ENCODE data around the gene KRTAP4-3.
"Not testable (repeated sequence)": the region's sequence is repeated elsewhere in the genome, so short reads cannot be mapped to it uniquely, and the experiment has no call there.

Gene KRTAP4-3

DNA sequence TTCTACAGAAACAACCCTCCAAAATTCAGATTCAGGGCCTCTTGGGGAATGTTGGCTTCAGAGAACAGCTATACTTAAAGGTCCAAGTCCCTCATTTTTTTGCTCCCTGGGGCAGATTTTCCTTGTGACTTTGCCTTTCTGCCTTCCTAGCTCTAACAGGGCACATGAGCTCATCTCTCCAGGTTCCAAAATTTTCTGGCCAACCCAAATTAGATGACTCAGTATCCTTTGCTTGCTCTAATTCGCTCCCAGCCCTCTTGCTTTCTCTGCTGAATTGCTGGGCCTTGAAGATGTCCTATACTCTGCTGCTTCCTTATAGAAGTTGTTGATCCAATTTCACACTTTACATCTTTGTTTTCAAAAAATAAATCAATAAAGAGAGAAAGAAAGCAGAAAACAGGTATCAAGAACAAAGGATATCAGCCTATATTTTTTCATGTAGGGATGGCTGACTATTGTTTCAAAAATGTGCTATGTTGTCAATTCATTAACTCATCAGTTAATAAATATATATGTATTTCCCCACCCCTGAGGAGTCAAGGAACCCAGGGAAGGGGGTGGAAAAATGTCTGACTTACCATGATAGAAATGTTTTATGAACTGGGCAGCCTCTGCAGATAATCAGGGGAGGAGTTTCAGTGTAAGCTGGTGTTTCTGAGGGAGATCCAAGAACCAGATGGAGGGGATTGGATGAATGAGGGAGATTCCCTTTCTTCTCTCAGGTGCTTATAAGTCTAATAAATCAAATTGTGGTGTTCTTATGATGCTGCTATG lies 11.0 kb upstream of the KRTAP4-3 start:
- Histone ChIP-seq H3K9me3 (ENCODE audit: control insufficient read depth in 1 of 2, low read length in 2 of 2) (no peaks in the 10 kb centered on the region), H3K36me3 (ENCODE audit: control insufficient read depth in 1 of 2, insufficient read depth in 2 of 2, low read length in 2 of 2) (no peaks in the 10 kb centered on the region), H3K4me3 (ENCODE audit: low read depth in 1 of 2, low read length in 2 of 2) (no peak overlapping the region), H3K4me1 (ENCODE audit: control insufficient read depth in 1 of 2, insufficient read depth in 2 of 2, low read length in 2 of 2) (no peaks in the 10 kb centered on the region), H3K27me3 (ENCODE audit: low read depth, low read length) (no peaks in the 10 kb centered on the region), H3K27ac (ENCODE audit: low read length) (no peak overlapping the region)

DNA sequence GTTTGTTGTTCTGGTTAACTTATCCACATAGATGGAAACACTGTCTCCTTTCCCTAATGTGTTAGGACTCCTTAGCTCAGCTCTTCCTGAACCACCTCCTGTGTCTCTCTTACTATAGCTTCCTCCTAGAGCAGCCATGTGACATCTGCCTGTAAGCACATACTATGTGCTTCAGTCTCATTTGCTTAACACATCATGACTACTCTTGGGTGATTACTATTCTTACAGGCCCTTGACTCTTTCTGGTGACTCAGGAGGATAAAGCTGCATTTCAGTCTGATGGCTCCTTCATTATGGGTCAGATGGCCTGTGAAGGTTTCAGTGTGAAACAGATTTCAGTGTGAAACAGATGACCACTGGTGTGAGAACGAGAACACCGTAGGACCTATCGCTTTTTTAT lies 10.3 kb upstream of the KRTAP4-3 start:
- Histone ChIP-seq H3K36me3 (ENCODE audit: control insufficient read depth in 1 of 2, insufficient read depth in 2 of 2, low read length in 2 of 2) (no peaks in the 10 kb centered on the region), H3K4me3 (ENCODE audit: low read depth in 1 of 2, low read length in 2 of 2) (no peak overlapping the region), H3K27ac (ENCODE audit: low read length) (no peak overlapping the region), H3K9me3 (ENCODE audit: control insufficient read depth in 1 of 2, low read length in 2 of 2) (no peaks in the 10 kb centered on the region), H3K4me1 (ENCODE audit: control insufficient read depth in 1 of 2, insufficient read depth in 2 of 2, low read length in 2 of 2) (no peaks in the 10 kb centered on the region), H3K27me3 (ENCODE audit: low read depth, low read length) (no peaks in the 10 kb centered on the region)

DNA sequence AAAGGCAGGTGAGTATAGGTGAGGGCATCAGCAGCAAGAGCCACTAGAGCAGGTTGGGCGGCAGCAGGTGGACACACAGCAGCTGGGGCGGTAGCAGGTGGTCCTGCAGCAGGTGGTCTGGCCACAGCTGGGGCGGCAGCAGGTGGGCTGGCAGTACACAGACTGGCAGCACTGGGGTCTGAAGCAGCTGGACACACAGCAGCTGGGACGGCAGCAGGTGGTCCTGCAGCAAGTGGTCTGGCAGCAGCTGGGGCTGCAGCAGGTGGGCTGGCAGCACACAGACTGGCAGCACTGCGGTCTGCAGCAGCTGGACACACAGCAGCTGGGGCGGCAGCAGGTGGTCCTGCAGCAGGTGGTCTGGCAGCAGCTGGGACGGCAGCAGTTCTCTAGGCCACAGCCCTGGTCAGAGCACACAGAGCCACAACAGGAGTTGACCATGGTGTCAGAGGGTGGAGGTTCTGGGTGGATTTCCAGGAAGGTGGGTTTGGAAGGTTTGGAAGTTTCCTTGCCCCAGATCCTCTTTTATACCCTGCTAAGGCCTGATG lies 9.8 kb upstream of the KRTAP4-3 start, which contains the start of gene KRTAP4-2:
Gene KRTAP4-2 (minus strand): TSS at position 495 of the 545 bp plus-strand sequence. CDS start 57 bp downstream, at position 438.
- no peaks in the 10 kb centered on the region for H3K27me3 ChIP-seq (ENCODE audit: low read depth, low read length)
- no peak within 1 kb of the TSS for H3K27ac ChIP-seq (ENCODE audit: low read length)
- no peak within 1 kb of the TSS for H3K4me3 ChIP-seq (ENCODE audit: low read depth in 1 of 2, low read length in 2 of 2)
- H3K4me1 ChIP-seq (ENCODE audit: control insufficient read depth in 1 of 2, insufficient read depth in 2 of 2, low read length in 2 of 2) = no peaks in the 10 kb centered on the region
- H3K36me3 ChIP-seq (ENCODE audit: control insufficient read depth in 1 of 2, insufficient read depth in 2 of 2, low read length in 2 of 2) = no peaks in the 10 kb centered on the region
- no peaks in the 10 kb centered on the region for H3K9me3 ChIP-seq (ENCODE audit: control insufficient read depth in 1 of 2, low read length in 2 of 2)

DNA sequence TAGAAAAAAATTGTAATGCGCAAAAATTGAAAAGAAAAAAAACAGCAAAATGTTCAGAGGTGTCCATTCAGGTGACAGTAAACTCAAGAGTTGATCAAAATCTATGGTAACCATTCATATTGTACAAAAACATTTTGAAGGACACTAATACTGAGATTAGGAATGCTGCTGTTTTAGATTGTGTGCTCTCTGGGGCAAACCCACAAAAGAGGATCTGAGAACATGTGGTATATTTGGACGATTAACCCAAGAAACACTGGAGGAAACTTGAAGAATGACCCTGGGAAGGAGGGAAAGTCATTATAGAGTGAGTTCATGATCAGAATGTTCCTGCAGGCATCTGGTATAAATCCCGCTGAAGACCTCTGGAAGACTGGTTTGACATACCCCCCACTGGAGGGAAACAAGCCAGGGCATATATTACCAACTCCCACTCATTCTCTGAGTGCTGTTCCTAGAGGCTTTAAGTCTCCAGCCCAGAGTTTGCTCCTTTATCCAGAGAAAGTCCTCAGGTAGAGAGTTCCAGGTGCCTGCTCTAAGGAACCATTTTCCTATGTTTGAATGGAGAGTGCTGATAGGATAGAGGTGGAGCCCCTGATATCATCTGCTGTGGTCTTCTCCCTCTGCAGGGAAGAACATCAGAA lies 8.8 kb upstream of the KRTAP4-3 start:
- Histone ChIP-seq H3K4me3 (ENCODE audit: low read depth in 1 of 2, low read length in 2 of 2) (no peak overlapping the region), H3K4me1 (ENCODE audit: control insufficient read depth in 1 of 2, insufficient read depth in 2 of 2, low read length in 2 of 2) (no peaks in the 10 kb centered on the region), H3K27me3 (ENCODE audit: low read depth, low read length) (no peaks in the 10 kb centered on the region), H3K9me3 (ENCODE audit: control insufficient read depth in 1 of 2, low read length in 2 of 2) (no peaks in the 10 kb centered on the region), H3K36me3 (ENCODE audit: control insufficient read depth in 1 of 2, insufficient read depth in 2 of 2, low read length in 2 of 2) (no peaks in the 10 kb centered on the region), H3K27ac (ENCODE audit: low read length) (no peak overlapping the region)

DNA sequence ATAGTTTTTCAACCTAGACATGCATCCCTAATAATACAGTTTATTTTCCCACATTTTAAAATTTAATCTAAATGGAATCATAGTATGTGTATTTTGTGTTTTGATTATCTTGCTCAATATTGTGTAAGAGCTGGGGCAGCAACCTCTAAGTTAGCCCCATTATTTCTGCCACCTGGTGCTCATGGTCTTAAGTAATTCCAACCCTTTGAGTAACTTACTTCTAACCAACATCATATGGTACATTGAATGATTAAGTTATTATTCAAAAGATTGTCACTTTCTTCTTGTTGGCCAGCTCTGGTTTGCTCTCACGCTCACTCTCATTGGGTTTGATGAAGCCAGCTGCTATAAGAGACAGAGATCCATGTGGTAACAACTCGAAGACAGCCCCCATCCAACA lies 3.9 kb upstream of the KRTAP4-3 start:
- Histone ChIP-seq H3K27me3 (ENCODE audit: low read depth, low read length) (no peaks in the 10 kb centered on the region), H3K27ac (ENCODE audit: low read length) (no peak overlapping the region), H3K4me3 (ENCODE audit: low read depth in 1 of 2, low read length in 2 of 2) (no peak overlapping the region), H3K4me1 (ENCODE audit: control insufficient read depth in 1 of 2, insufficient read depth in 2 of 2, low read length in 2 of 2) (no peaks in the 10 kb centered on the region), H3K36me3 (ENCODE audit: control insufficient read depth in 1 of 2, insufficient read depth in 2 of 2, low read length in 2 of 2) (no peaks in the 10 kb centered on the region), H3K9me3 (ENCODE audit: control insufficient read depth in 1 of 2, low read length in 2 of 2) (no peaks in the 10 kb centered on the region)

DNA sequence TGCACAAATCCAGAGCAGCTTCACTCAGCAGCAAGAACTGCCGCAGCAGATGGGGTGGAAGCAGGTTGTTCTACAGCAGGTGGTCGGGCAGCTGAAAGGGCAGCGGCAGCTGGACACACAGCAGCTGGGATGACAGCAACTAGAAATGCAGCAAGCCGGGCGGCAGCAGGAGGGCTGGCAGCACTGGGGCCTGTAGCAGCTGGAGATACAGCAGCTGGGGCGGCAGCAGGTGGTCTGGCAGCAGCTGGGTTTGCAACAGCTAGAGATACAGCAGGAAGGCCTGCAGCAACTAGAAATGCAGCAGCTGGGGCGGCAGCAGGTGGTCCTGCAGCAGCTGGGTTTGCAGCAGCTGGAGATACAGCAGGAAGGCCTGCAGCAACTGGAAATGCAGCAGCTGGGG lies 460 bp downstream of the KRTAP4-3 start:
- Histone ChIP-seq H3K9me3 (ENCODE audit: control insufficient read depth in 1 of 2, low read length in 2 of 2) (no peaks in the 10 kb centered on the region), H3K36me3 (ENCODE audit: control insufficient read depth in 1 of 2, insufficient read depth in 2 of 2, low read length in 2 of 2) (no peaks in the 10 kb centered on the region), H3K4me3 (ENCODE audit: low read depth in 1 of 2, low read length in 2 of 2) (no peak overlapping the region), H3K27me3 (ENCODE audit: low read depth, low read length) (no peaks in the 10 kb centered on the region), H3K27ac (ENCODE audit: low read length) (no peak overlapping the region), H3K4me1 (ENCODE audit: control insufficient read depth in 1 of 2, insufficient read depth in 2 of 2, low read length in 2 of 2) (no peaks in the 10 kb centered on the region)

DNA sequence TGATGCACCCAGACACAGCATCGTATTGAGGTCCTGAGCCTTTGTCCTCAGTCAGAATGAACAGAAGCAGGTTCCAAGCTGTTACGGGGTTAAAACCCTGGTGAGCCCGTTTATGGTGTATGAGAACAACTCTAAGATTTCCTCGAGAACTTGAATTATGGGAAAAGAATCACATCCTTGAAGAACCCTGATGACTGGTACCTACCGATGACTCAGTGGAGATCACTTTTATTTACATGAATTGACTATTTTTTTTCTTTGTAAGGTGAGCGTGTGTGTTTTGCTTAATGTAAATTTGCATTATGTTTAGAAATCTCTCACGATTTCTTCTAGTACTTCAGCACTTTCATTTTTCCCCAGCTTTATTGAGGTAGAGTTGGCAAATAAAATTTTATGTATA lies 4.2 kb downstream of the KRTAP4-3 start:
- no peak overlapping the region for H3K4me3 ChIP-seq (ENCODE audit: low read depth in 1 of 2, low read length in 2 of 2)

DNA sequence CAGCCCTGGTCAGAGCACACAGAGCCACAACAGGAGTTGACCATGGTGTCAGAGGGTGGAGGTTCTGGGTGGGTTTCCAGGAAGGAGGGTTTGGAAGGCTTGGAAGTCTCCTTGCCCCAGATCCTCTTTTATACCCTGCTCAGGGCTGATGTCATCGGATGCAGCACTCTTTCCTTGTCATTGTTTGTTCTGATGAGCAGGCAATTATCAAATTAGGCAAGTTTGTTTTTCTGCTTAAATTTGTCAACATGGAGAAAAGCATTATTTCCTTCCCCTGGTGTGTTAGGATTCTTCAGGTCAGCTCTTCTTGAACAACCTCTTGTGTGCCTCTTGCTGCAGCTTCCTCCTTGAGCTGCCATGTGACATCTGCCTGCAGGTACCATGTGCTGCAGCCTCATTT lies 7.4 kb downstream of the KRTAP4-3 start, which contains the start of gene KRTAP4-4:
Gene KRTAP4-4 (minus strand): TSS at position 101 of the 400 bp plus-strand sequence. CDS start 57 bp downstream, at position 44.
- H3K36me3 ChIP-seq (ENCODE audit: control insufficient read depth in 1 of 2, insufficient read depth in 2 of 2, low read length in 2 of 2) = no peaks in the 10 kb centered on the region
- no peaks in the 10 kb centered on the region for H3K4me1 ChIP-seq (ENCODE audit: control insufficient read depth in 1 of 2, insufficient read depth in 2 of 2, low read length in 2 of 2)
- H3K27ac ChIP-seq (ENCODE audit: low read length) = no peak within 1 kb of the TSS
- no peaks in the 10 kb centered on the region for H3K9me3 ChIP-seq (ENCODE audit: control insufficient read depth in 1 of 2, low read length in 2 of 2)
- no peak within 1 kb of the TSS for H3K4me3 ChIP-seq (ENCODE audit: low read depth in 1 of 2, low read length in 2 of 2)
- no peaks in the 10 kb centered on the region for H3K27me3 ChIP-seq (ENCODE audit: low read depth, low read length)

More for the DNA sequence above, 4.2 kb downstream of the KRTAP4-3 start:
- Histone ChIP-seq H3K4me1 (ENCODE audit: control insufficient read depth in 1 of 2, insufficient read depth in 2 of 2, low read length in 2 of 2) (no peaks in the 10 kb centered on the region), H3K36me3 (ENCODE audit: control insufficient read depth in 1 of 2, insufficient read depth in 2 of 2, low read length in 2 of 2) (no peaks in the 10 kb centered on the region), H3K27me3 (ENCODE audit: low read depth, low read length) (no peaks in the 10 kb centered on the region), H3K9me3 (ENCODE audit: control insufficient read depth in 1 of 2, low read length in 2 of 2) (no peaks in the 10 kb centered on the region), H3K27ac (ENCODE audit: low read length) (no peak overlapping the region)

DNA sequence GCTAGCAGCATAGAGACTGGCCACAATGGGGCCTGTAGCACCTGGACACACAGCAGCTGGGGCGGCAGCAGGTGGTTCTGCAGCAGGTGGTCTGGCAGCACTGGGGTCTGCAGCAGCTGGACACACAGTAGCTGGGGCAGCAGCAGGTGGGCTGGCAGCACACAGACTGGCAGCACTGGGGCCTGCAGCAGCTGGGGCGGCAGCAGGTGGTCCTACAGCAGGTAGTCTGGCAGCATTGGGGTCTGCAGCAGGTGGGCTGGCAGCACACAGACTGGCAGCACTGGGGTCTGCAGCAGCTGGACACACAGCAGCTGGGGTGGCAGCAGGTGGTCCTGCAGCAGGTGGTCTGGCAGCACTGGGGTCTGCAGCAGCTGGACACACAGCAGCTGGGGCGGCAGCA lies 7.8 kb downstream of the KRTAP4-3 start:
- H3K36me3 ChIP-seq (ENCODE audit: control insufficient read depth in 1 of 2, insufficient read depth in 2 of 2, low read length in 2 of 2); H3K27me3 ChIP-seq (ENCODE audit: low read depth, low read length); H3K4me3 ChIP-seq (ENCODE audit: low read depth in 1 of 2, low read length in 2 of 2); H3K27ac ChIP-seq (ENCODE audit: low read length); H3K4me1 ChIP-seq (ENCODE audit: control insufficient read depth in 1 of 2, insufficient read depth in 2 of 2, low read length in 2 of 2); H3K9me3 ChIP-seq (ENCODE audit: control insufficient read depth in 1 of 2, low read length in 2 of 2): not testable (repeated sequence)

DNA sequence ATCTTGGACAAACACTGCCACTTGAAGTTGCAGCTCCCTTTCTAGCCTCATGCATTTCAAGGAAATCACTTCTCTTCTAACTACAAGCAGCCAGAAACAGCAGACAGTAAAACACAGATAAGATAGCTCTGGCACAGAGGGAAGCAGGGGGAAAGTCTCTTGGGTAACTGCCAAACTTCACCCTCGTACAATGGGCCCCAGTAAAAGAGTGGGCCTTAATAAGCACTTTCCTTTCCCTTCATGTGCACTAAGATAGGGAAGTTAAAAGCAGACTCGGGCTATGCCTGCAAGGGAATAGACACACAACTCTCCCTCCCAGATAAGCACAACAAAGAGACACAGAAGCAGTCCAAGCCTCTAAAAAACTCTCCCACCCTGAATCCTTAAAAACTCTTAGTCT lies 14.2 kb downstream of the KRTAP4-3 start:
- Histone ChIP-seq H3K4me1 (ENCODE audit: control insufficient read depth in 1 of 2, insufficient read depth in 2 of 2, low read length in 2 of 2) (no peaks in the 10 kb centered on the region), H3K9me3 (ENCODE audit: control insufficient read depth in 1 of 2, low read length in 2 of 2) (no peaks in the 10 kb centered on the region), H3K36me3 (ENCODE audit: control insufficient read depth in 1 of 2, insufficient read depth in 2 of 2, low read length in 2 of 2) (no peaks in the 10 kb centered on the region), H3K4me3 (ENCODE audit: low read depth in 1 of 2, low read length in 2 of 2) (no peak overlapping the region), H3K27ac (ENCODE audit: low read length) (no peak overlapping the region), H3K27me3 (ENCODE audit: low read depth, low read length) (no peaks in the 10 kb centered on the region)

DNA sequence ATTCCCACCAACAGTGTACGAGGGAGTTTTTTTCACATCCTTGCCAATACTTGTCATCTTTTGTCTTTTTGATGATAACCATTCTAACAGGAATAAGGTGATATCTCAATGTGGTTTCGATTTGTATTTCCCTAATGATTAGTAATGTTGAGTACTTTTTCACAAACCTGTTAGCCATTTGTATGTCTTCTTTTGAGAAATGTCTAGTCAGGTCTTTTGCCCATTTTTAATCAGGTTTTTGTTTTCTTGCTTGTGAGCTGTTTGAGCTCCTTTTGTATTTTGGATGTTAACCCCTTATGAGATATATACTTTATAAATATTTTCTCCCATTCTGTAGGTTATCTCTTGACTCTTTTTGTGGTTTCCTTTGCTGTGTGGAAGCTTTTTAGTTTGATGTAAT lies 16.5 kb downstream of the KRTAP4-3 start:
- no peaks in the 10 kb centered on the region for H3K4me1 ChIP-seq (ENCODE audit: control insufficient read depth in 1 of 2, insufficient read depth in 2 of 2, low read length in 2 of 2)
- H3K27ac ChIP-seq (ENCODE audit: low read length) = no peak overlapping the region
- H3K4me3 ChIP-seq (ENCODE audit: low read depth in 1 of 2, low read length in 2 of 2) = no peak overlapping the region
- no peaks in the 10 kb centered on the region for H3K36me3 ChIP-seq (ENCODE audit: control insufficient read depth in 1 of 2, insufficient read depth in 2 of 2, low read length in 2 of 2)
- no peaks in the 10 kb centered on the region for H3K27me3 ChIP-seq (ENCODE audit: low read depth, low read length)
- no peaks in the 10 kb centered on the region for H3K9me3 ChIP-seq (ENCODE audit: control insufficient read depth in 1 of 2, low read length in 2 of 2)
